HG02884 (cell line): Measurements from ENCODE around the gene WIPF3.

Experiments used
- ATAC-seq: cut with Tn5 transposase; IDR thresholded peaks from one replicate; pipeline ENCODE4 v1.9.1; 2021; ENCODE audit warnings: mild to moderate bottlenecking, moderate library complexity; ENCODE audit not compliant: unreplicated experiment

WIPF3 gene

GRCh38 chr7:29898301-29898700, 92.0 kb downstream of the WIPF3 start:
- ATAC-seq = no peak

- ATAC-seq = no peak
These were observed 94.4 kb downstream of the WIPF3 start for GRCh38 chr7:29900745-29901144.

GRCh38 chr7:29906200-29907022, 100.1 kb downstream of the WIPF3 start:
- no peak for ATAC-seq

- no peak for ATAC-seq
These were observed 107.9 kb downstream of the WIPF3 start for GRCh38 chr7:29914180-29914579.

- ATAC-seq = no peak
These were observed 109.3 kb downstream of the WIPF3 start for GRCh38 chr7:29915481-29916215.

- ATAC-seq = no peak
These were observed 111.3 kb downstream of the WIPF3 start for GRCh38 chr7:29917641-29918040.

- ATAC-seq = no peak
These were observed 112.5 kb downstream of the WIPF3 start for GRCh38 chr7:29918850-29919249.

- no peak for ATAC-seq
These were observed 113.5 kb downstream of the WIPF3 start for GRCh38 chr7:29919790-29920189.

- no peak for ATAC-seq
These were observed 114.2 kb downstream of the WIPF3 start for GRCh38 chr7:29920491-29920890.

- ATAC-seq = peak; percentile 79
These were observed 115.2 kb downstream of the WIPF3 start for GRCh38 chr7:29921404-29922010.

GRCh38 chr7:29922921-29923700, 116.8 kb downstream of the WIPF3 start:
- no peak for ATAC-seq

- ATAC-seq = no peak
These were observed 117.7 kb downstream of the WIPF3 start for GRCh38 chr7:29924006-29924405.

- peak; percentile 60 for ATAC-seq
These were observed 118.4 kb downstream of the WIPF3 start for GRCh38 chr7:29924684-29925083.

GRCh38 chr7:29926216-29926615, 119.9 kb downstream of the WIPF3 start:
- ATAC-seq = no peak

- ATAC-seq = no peak
These were observed 120.4 kb downstream of the WIPF3 start for GRCh38 chr7:29926741-29927140.

- no peak for ATAC-seq
These were observed 122.9 kb downstream of the WIPF3 start for GRCh38 chr7:29929018-29929807.

- no peak for ATAC-seq
These were observed 128.8 kb downstream of the WIPF3 start for GRCh38 chr7:29935111-29935510.

- ATAC-seq = no peak
These were observed 130.8 kb downstream of the WIPF3 start for GRCh38 chr7:29937132-29937531.

- ATAC-seq = no peak
These were observed 133.9 kb downstream of the WIPF3 start for GRCh38 chr7:29940199-29940598.

- no peak for ATAC-seq
These were observed 139.0 kb downstream of the WIPF3 start for GRCh38 chr7:29945259-29945809.
